ENCODE data around the gene POLE. TPM values are rescaled to one million over a fixed set of nuclear protein-coding genes. Genes with fewer than 3 reads are reported as not detected.
A peak's percentile ranks its signal among the peaks of the same experiment; 100 is the strongest.

Gene POLE
- total and polyA plus RNA-seq, 5 donors: 10.6 to 22.1 (median 15.4) TPM

GRCh38 chr12:132588821-132589669, 98.1 kb downstream of the POLE start:
- Histone ChIP-seq H3K4me1 (ENCODE audit: control insufficient read depth, insufficient read depth, low read length) (no peaks in the 10 kb centered on the region), H3K27ac (ENCODE audit: low read length) (no peak overlapping the region), H3K4me3 (ENCODE audit: low read length) (no peak overlapping the region), H3K9me3 (ENCODE audit: control insufficient read depth, low read length) (no peaks in the 10 kb centered on the region), H3K27me3 (ENCODE audit: control insufficient read depth, insufficient read depth) (no peaks in the 10 kb centered on the region)
- peak in 2 of 3 donors; percentile 29 to 42 for DNase-seq
- whole genome bisulfite sequencing: 92% methylated on average over 19 of the region's 19 CpGs
- intact Hi-C loops (cut with DNase I): no loop called here
- ATAC-seq: no peak

- intact Hi-C loops (cut with DNase I): no loop called here
- Histone ChIP-seq H3K4me1 (ENCODE audit: control insufficient read depth, insufficient read depth, low read length) (no peaks in the 10 kb centered on the region), H3K4me3 (ENCODE audit: low read length) (no peak overlapping the region), H3K9me3 (ENCODE audit: control insufficient read depth, low read length) (no peaks in the 10 kb centered on the region), H3K27ac (ENCODE audit: low read length) (no peak overlapping the region), H3K27me3 (ENCODE audit: control insufficient read depth, insufficient read depth) (no peaks in the 10 kb centered on the region)
- 75% methylated on average over 6 of the region's 6 CpGs for WGBS
- peak in 1 of 3 donors; percentile 14 for DNase-seq
- ATAC-seq: no peak
These were observed 98.8 kb downstream of the POLE start for GRCh38 chr12:132588319-132588718.

GRCh38 chr12:132587781-132588180, 99.4 kb downstream of the POLE start:
- Histone ChIP-seq H3K4me3 (ENCODE audit: low read length) (no peak overlapping the region), H3K27ac (ENCODE audit: low read length) (no peak overlapping the region), H3K27me3 (ENCODE audit: control insufficient read depth, insufficient read depth) (no peaks in the 10 kb centered on the region), H3K4me1 (ENCODE audit: control insufficient read depth, insufficient read depth, low read length) (no peaks in the 10 kb centered on the region), H3K9me3 (ENCODE audit: control insufficient read depth, low read length) (no peaks in the 10 kb centered on the region)
- 76% methylated on average over 3 of the region's 3 CpGs for WGBS
- intact Hi-C loops (cut with DNase I): no loop called here
- no peak for ATAC-seq
- DNase-seq: no peak

- ATAC-seq (no peak), DNase-seq (no peak)
- Histone ChIP-seq H3K27me3 (ENCODE audit: control insufficient read depth, insufficient read depth) (no peaks in the 10 kb centered on the region), H3K4me3 (ENCODE audit: low read length) (no peak overlapping the region), H3K4me1 (ENCODE audit: control insufficient read depth, insufficient read depth, low read length) (no peaks in the 10 kb centered on the region), H3K9me3 (ENCODE audit: control insufficient read depth, low read length) (no peaks in the 10 kb centered on the region), H3K27ac (ENCODE audit: low read length) (no peak overlapping the region)
- 94% methylated on average over 18 of the region's 18 CpGs for WGBS
- intact Hi-C loops (cut with DNase I): no loop called here
These were observed 100.2 kb downstream of the POLE start for GRCh38 chr12:132586929-132587328.

- DNase-seq (peak in 1 of 3 donors; percentile 37), ATAC-seq (no peak)
- no peak overlapping the region for H3K27ac ChIP-seq (ENCODE audit: low read length)
- no peak overlapping the region for H3K4me3 ChIP-seq (ENCODE audit: low read length)
- intact Hi-C loops (cut with DNase I): no loop called here
- H3K9me3 ChIP-seq (ENCODE audit: control insufficient read depth, low read length): no peaks in the 10 kb centered on the region
- WGBS: 76% methylated on average over 24 of the region's 24 CpGs
- H3K4me1 ChIP-seq (ENCODE audit: control insufficient read depth, insufficient read depth, low read length): no peaks in the 10 kb centered on the region
- H3K27me3 ChIP-seq (ENCODE audit: control insufficient read depth, insufficient read depth): no peaks in the 10 kb centered on the region
These were observed 102.0 kb downstream of the POLE start for GRCh38 chr12:132585177-132585576.

GRCh38 chr12:132584429-132584828, 102.7 kb downstream of the POLE start:
- H3K4me3 ChIP-seq (ENCODE audit: low read length): no peak overlapping the region
- WGBS: 89% methylated on average over 14 of the region's 14 CpGs
- no peaks in the 10 kb centered on the region for H3K27me3 ChIP-seq (ENCODE audit: control insufficient read depth, insufficient read depth)
- intact Hi-C loops (cut with DNase I): no loop called here
- DNase-seq (peak in 1 of 3 donors; percentile 48), ATAC-seq (no peak)
- no peaks in the 10 kb centered on the region for H3K4me1 ChIP-seq (ENCODE audit: control insufficient read depth, insufficient read depth, low read length)
- no peaks in the 10 kb centered on the region for H3K9me3 ChIP-seq (ENCODE audit: control insufficient read depth, low read length)
- no peak overlapping the region for H3K27ac ChIP-seq (ENCODE audit: low read length)

GRCh38 chr12:132583736-132584135, 103.4 kb downstream of the POLE start:
- intact Hi-C loops (cut with DNase I): no loop called here
- 59% methylated on average over 29 of the region's 29 CpGs for WGBS
- ATAC-seq: no peak
- Histone ChIP-seq H3K27me3 (ENCODE audit: control insufficient read depth, insufficient read depth) (no peaks in the 10 kb centered on the region), H3K9me3 (ENCODE audit: control insufficient read depth, low read length) (no peaks in the 10 kb centered on the region), H3K4me3 (ENCODE audit: low read length) (no peak overlapping the region), H3K4me1 (ENCODE audit: control insufficient read depth, insufficient read depth, low read length) (no peaks in the 10 kb centered on the region), H3K27ac (ENCODE audit: low read length) (no peak overlapping the region)
- DNase-seq: peak in 2 of 3 donors; percentile 68 to 69

- ATAC-seq (no peak), DNase-seq (no peak)
- intact Hi-C loops (cut with DNase I): no loop called here
- Histone ChIP-seq H3K9me3 (ENCODE audit: control insufficient read depth, low read length) (no peaks in the 10 kb centered on the region), H3K27ac (ENCODE audit: low read length) (no peak overlapping the region), H3K27me3 (ENCODE audit: control insufficient read depth, insufficient read depth) (no peaks in the 10 kb centered on the region), H3K4me3 (ENCODE audit: low read length) (no peak overlapping the region), H3K4me1 (ENCODE audit: control insufficient read depth, insufficient read depth, low read length) (no peaks in the 10 kb centered on the region)
- WGBS: 44% methylated on average over 50 of the region's 50 CpGs
These were observed 103.8 kb downstream of the POLE start for GRCh38 chr12:132583411-132583710.

- Histone ChIP-seq H3K27ac (ENCODE audit: low read length) (no peak overlapping the region), H3K4me1 (ENCODE audit: control insufficient read depth, insufficient read depth, low read length) (no peaks in the 10 kb centered on the region), H3K9me3 (ENCODE audit: control insufficient read depth, low read length) (no peaks in the 10 kb centered on the region), H3K4me3 (ENCODE audit: low read length) (peak overlapping the region; percentile 27), H3K27me3 (ENCODE audit: control insufficient read depth, insufficient read depth) (no peaks in the 10 kb centered on the region)
- peak in 2 of 3 donors; percentile 70 to 74 for DNase-seq
- 49% methylated on average over 89 of the region's 89 CpGs for WGBS
- intact Hi-C loops (cut with DNase I): no loop called here
- peak; percentile 9 to 18 for ATAC-seq
These were observed 104.3 kb downstream of the POLE start for GRCh38 chr12:132582582-132583410.

- no peaks in the 10 kb centered on the region for H3K27me3 ChIP-seq (ENCODE audit: control insufficient read depth, insufficient read depth)
- peak; percentile 61 to 89 (median 87) for DNase-seq
- H3K4me1 ChIP-seq (ENCODE audit: control insufficient read depth, insufficient read depth, low read length): no peaks in the 10 kb centered on the region
- no peak overlapping the region for H3K27ac ChIP-seq (ENCODE audit: low read length)
- H3K9me3 ChIP-seq (ENCODE audit: control insufficient read depth, low read length): no peaks in the 10 kb centered on the region
- H3K4me3 ChIP-seq (ENCODE audit: low read length): peak overlapping the region; percentile 27
- 40% methylated on average over 24 of the region's 24 CpGs for WGBS
- ATAC-seq: peak; percentile 65 to 74
- intact Hi-C loops (cut with DNase I): no loop called here
These were observed 105.1 kb downstream of the POLE start for GRCh38 chr12:132582058-132582420.

GRCh38 chr12:132581348-132582057, 105.6 kb downstream of the POLE start:
- Histone ChIP-seq H3K4me3 (ENCODE audit: low read length) (no peak overlapping the region), H3K27ac (ENCODE audit: low read length) (no peak overlapping the region), H3K4me1 (ENCODE audit: control insufficient read depth, insufficient read depth, low read length) (no peaks in the 10 kb centered on the region), H3K27me3 (ENCODE audit: control insufficient read depth, insufficient read depth) (no peaks in the 10 kb centered on the region), H3K9me3 (ENCODE audit: control insufficient read depth, low read length) (no peaks in the 10 kb centered on the region)
- WGBS: 80% methylated on average over 17 of the region's 17 CpGs
- intact Hi-C loops (cut with DNase I): no loop called here
- DNase-seq (peak in 2 of 3 donors; percentile 53 to 69), ATAC-seq (peak; percentile 3 to 5)

Measured in right cardiac atrium (tissue), 5 donors.